Raji (cell line): Measurements from ENCODE around the gene CFAP58.

Source experiments
- POLR2A ChIP-seq: IDR thresholded peaks from 2 replicates; pipeline ENCODE4 v1.6.1; 2011; ENCODE audit warnings: low read depth, low read length, control low read depth; ENCODE audit not compliant: insufficient read depth

CFAP58 gene

DNA sequence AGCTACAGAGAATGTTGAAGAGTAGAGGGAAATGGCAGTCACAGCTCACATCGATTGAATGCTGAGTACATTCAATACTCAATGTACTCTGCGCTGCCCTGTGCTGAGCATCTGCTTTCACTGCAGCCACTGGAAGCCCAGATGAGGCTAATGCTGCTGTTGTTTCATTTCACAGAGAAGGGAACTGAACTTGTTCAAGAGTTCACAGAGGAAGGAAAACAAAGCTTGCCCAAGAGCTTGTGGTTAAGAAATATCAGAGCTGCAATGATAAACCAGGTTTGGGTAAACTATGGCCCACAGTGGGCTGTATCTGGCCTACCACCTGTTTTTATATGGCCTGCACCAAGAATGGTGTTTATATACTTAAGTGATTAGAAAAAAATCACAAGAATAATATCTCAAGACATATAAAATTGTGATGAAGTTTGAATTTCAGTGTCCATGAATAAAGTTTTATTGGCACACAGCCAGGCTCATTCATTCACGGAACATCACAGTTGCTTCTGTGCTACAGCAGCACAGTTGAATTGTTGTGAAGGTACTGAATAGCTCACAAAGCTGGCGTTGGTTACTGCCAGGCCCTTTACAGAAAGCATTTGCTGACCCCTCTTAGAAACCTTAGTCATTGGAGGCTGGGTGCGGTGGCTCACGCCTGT lies 64.1 kb downstream of the CFAP58 start:
- no peak for TF ChIP-seq POLR2A

DNA sequence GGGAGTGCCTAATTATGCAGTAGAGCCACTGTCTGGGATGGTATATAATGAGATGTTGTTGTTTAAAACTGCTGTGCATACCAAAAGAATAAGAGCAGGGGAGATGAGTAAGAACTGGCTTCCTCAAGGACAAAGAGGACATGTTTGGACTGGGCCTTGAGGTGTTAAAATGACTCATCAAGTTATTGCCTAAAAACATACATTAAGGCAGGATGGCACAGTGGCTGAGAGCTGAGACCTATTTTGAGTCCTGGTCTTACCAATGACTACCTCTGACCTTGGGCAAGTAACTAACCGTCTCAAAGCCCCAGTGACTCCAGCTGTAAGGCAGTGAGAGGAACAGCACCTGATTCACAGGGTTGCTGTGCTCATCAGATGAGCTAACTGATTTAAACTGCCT lies 71.1 kb downstream of the CFAP58 start:
- no peak for TF ChIP-seq POLR2A

DNA sequence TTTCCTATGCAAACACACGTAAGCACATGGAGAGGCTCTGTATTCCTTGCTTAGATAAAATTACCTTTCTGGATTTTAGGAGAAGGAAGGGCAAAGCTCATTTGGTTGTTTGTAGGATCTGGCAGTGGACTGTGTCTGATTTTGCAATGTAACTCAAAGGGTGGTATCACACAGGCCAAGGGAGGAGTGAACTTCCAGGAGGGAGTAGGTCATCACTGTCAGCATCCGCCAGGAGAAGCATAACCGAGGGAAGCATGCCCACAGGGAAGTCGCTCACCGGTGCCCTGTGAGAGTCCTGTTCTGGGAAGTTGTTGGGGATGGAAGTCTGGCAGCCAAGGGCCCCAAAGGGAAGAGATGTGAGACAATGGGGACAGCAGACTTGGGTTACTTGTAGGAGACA lies 74.4 kb downstream of the CFAP58 start:
- no peak for TF ChIP-seq POLR2A

DNA sequence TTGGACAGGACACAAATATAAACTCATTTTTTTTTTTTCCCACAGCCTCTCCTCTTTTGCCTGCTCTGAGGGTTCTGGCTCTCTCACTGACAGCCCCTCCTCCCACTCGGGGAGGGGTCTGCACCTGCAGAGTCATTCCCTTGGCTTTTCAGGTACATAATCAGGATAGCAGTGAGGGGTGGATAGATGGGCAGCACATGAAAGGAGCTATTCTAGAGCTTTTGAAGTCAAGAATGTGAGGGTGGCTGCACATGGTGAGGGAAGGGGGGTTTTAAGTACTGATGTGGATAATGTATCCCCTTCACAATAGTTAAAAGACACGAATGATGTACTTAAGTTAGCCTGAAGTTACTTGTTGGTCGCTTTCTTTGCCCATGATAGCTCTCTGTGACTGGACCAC lies 76.2 kb downstream of the CFAP58 start:
- no peak for TF ChIP-seq POLR2A

DNA sequence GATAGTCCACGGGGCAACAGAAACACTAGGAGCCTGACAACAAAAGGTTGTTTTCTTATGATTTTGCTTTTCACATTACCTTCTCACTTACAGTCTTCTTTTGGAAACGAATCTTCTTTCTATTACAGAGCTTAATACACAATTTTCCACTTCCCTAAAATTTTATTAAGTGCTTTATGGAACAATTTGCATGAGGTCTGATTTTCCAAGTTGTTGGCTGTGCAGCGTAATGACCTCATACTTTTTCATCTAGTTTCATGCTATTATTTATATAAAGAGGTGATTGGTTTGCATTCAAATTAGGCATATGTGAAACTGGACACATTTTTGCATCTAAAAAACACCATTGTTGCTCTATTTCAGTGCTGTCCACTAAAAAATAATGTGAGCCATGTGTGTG lies 76.7 kb downstream of the CFAP58 start:
- TF ChIP-seq POLR2A, result no peak

DNA sequence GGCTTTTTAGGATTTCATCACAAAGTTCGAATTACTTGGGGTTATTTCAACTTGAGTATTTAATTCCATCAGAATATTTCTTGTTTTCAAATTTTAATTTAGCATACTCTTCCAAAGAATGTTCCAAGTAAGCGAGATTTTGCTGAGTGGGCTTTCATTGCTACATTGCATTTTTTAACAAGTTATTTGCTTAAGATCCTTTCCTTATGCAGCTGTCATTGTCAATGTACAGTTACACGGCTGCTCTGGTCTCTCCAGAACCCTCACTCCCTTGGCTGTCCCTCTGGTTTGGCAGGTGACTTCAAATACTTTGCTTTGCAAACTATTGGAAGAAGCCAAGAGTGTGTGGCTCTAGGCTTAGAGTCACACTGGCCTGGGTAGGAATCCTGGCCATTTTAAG lies 80.0 kb downstream of the CFAP58 start:
- no peak for TF ChIP-seq POLR2A

DNA sequence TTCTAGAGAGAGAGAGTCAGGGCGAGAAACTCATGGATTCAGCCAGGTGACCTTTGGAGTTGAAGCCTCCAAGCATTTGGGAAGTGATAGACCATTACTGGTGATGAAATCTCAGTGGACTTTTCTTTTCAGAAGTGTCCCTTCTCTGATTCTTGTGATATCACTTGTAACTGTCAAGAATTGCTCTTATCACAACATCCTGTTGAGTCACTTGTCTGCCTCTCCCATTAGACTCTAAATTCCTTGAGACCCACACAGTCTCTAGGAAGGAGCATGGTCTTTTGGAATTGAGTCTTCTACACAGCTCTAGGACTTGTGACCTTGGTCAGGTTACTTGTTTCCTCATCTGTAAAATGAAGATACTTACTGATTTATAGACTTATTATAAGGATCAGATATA lies 81.0 kb downstream of the CFAP58 start:
- no peak for TF ChIP-seq POLR2A

DNA sequence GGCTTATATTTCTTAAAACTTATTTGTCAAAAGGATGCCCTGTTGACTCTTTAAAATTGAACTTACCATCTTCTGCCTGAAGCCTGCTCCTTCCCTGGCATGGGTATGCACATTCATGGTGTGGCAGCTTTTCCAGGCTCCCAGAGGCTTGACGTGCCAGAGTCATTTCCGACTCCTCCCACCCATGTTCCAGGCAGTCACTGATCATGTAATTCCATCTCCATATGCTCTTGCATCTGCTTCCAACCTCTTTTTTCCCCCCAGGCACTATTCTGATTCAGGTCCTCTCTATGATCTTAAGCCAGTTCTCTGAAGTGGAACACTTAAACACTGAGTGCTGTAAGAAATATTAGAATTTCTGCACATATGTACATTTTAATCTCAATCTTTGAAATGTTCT lies 82.2 kb downstream of the CFAP58 start:
- TF ChIP-seq POLR2A, result no peak

DNA sequence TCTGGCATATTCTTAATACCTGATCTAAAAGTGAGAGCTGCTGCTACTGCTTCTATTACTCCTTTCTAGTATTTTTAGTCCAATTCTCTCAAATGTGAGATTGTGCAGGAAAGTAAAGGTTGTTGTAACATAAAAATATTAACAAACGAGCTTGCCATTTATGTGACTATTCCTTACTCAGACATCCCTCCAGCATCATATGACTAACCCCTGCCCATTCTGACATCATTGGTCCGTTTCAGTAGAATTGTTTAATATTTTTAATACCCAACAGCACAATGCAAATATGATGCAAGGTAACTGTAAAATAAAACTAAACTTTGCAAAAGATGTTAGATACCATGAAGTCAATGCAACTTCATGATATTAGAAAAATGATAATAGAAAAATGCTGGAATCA lies 83.6 kb downstream of the CFAP58 start:
- no peak for TF ChIP-seq POLR2A

DNA sequence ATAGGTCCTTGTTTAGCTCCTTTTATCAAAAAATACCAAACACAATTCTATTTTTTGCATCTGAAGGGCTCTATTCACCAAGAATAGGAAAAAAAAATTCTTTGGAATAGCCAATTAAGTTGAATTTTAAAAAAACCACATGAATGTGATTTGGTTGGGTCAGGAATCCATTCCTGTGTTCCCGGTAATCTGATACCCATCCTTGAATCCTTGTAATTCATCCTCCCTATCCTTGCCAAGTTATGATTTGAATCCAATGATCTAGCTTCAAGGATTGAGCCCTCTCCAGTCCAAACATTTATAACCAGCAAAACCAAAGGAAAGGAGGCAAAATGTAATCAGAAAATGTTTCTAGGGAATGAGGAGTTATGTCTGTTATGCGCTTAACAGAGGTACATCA lies 86.6 kb downstream of the CFAP58 start:
- no peak for TF ChIP-seq POLR2A

DNA sequence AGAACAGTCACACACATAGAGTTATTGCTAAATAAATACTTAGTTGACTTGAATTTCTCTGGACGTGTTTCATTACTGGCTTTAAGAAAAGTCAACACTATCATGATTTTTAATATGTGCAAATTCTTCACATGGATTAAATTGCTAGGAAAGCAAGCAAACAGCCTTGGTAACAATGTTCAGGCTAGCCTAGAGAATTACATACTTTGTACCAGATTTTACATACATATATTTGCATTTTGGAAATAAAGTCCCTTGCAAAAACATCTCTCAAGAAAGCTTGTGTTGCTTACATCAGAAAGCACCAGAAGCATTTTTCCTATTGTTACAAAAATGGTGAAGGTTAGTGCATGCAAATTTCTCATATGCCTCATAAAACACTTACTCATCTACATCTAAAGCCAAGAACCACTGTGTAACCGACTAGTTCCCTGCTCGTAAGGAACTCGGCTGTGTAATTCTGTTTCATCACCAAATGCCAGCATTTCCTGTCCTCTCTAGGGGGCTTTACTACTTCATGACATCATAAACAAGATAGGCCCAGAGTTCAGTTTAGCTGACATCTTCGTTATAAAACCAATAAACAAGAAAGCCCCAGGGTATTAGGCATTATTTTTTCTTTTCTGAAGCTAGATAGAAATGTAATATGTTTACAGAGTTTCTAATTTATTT lies 87.8 kb downstream of the CFAP58 start:
- TF ChIP-seq POLR2A, result no peak

DNA sequence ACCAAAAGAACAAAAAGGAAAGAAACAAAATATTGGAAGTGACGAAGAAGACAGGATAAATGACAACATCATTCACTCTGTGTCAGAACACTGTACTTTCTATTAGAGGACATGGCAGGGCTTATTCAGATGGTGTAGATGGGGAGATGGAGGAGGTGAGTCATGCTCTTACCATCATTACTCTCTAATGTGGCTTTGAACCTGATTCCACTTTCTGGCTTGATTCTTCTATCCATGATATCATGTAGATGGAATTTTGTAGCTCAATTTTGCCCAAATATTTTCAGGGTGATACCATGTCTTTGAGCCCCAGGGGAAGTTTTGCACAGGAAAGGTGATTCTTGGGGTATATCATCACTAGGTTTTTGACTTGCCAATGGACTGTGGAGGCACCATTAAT lies 91.7 kb downstream of the CFAP58 start:
- TF ChIP-seq POLR2A, result no peak

DNA sequence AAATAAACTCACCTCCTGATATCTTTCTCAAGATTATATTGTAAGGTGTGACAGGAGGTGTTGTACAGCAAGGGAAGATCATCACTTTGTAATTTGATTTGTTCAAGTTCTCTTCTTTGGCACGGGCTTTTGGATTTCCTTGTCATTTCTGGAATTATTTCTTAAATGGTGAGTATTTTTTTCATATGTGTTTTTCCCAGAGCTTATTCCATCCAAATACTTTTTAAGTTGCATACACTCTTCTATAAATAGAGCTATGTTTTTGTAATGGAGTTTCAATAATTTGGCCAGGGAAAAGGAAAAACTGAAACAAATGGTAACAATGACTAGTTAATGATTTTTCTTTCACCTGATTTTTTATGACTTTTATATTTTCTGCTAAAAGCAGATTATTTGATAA lies 92.5 kb downstream of the CFAP58 start:
- no peak for TF ChIP-seq POLR2A

DNA sequence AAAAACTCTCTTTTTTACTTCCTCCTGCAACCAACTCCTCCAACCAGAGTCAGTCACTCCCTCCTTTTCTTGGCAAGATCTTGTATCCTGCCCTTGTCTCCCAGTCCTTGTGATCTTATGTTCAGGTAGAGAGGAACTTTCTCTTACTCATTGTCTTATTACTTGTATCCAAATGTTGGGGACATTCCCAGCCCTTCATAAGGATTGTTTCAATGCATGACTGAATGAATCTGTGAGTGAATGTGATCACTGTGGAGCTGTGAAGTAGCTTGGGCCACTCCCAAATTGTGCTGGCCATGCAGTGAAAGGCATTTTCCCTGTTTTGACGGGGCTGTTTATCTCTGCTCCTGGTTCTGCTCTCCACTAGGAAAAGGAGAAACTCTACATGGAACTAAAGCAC lies 93.7 kb downstream of the CFAP58 start:
- no peak for TF ChIP-seq POLR2A

DNA sequence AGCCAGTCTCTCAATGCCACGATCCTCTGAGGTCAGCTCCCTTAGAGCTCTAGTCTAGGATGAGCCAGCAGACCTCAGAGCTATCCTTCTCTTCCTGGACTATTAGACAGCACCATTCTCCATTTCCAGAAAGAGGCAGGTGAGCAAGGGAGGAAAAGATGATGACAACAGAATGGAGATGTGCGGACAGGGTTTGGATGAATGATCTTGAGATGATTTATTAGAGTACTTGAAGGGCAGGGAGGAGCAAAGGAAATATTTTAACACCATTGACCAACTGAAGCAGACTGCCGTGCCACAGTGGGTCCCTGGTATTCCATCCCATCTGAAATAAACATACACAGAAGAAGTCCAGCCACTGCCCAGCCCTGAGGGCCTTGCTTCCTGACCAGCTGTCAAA lies 94.3 kb downstream of the CFAP58 start:
- no peak for TF ChIP-seq POLR2A

DNA sequence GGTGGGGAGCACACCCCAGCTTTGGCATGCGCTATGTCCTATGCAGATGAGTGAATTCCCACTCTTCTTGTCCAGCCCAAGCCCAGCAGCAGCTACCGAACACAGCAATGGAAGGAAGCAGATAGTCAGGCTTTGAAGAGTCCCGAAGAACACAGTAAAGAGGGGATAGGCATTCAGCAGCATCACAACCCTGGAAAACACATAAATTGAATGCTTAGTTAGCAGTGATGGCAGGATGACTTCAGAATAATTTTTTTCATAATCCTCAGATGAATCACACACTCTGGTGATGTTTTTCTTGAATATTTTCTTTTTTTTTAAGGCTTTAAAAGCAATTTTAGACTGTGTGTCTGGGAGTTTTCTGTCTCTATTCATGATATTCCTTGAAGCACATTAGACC lies 95.8 kb downstream of the CFAP58 start:
- TF ChIP-seq POLR2A, result no peak

DNA sequence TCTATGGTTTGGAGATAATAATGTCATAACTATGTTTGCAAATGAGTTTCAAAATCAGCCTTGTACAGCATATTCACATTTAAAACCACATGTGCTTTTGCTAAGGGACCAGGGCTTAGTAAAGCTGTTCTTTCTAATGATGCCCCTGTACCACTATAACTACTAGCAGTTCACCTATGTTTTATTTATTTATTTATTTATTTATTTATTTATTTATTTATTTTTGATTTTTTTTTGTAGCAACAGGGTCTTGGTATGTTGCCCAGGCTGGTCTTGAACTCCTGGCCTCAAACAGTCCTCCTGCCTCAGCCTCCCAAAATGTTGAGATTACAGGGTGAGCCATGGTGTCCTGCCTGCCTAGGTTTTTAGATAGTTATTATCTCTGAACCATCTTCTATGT lies 96.9 kb downstream of the CFAP58 start:
- TF ChIP-seq POLR2A, result no peak
